HUDEP-2 (cell line): ENCODE measurements around the gene ZNF764.
"Not testable (repeated sequence)": the region's sequence is repeated elsewhere in the genome, so short reads cannot be mapped to it uniquely, and the experiment has no call there.

Source experiments
- DNase-seq, 76 experiments: peaks; one replicate each; lab custom pipeline; 2025; ENCODE audit not compliant: unreplicated experiment in 76 of 76; lab: John Stamatoyannopoulos, UW

ZNF764 gene

GRCh38 chr16:30528799-30529457 is 29.2 kb downstream of the ZNF764 start:
- DNase-seq, result peak in 6 of 76 experiments; percentile 8 to 31 (median 12)

DNA sequence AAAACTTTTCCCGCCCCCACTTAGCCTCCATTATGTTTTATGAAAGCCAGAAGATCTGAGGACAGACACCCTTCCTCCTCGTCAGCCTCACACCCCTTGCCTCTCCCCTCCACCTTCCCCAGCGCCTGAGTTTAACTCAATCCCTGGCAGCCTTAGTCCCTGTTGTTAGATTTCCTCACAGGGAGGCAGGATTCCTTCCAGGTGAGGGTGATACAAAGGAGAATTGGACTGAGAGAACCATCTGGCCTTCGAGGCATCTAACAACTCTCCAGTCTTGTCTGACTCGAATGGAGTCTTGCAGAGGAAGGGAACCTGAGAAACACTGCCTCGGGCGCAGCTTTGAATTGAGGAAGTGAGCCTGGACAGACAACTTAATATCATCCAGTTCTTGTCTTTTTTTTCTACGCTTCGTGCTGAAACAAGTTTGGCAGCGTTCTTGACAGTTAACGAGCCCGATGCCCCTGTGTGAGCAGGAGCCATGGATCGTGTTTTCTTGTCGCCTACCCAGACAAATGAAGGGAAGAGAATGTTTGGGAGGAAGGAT is 30.5 kb downstream of the ZNF764 start:
- peak in 6 of 76 experiments; percentile 20 to 61 (median 33) for DNase-seq

- peak; percentile 52 to 99 (median 98) for DNase-seq
Measured at GRCh38 chr16:30526823-30527634, 31.1 kb downstream of the ZNF764 start.

- DNase-seq, result peak in 13 of 76 experiments; percentile 20 to 67 (median 55)
Measured at GRCh38 chr16:30526137-30526822, 31.9 kb downstream of the ZNF764 start, which contains the start of gene ZNF768. TSS of gene ZNF768 (minus strand) at chr16:30526566. CDS start at chr16:30526413, 153 bp downstream.

DNA sequence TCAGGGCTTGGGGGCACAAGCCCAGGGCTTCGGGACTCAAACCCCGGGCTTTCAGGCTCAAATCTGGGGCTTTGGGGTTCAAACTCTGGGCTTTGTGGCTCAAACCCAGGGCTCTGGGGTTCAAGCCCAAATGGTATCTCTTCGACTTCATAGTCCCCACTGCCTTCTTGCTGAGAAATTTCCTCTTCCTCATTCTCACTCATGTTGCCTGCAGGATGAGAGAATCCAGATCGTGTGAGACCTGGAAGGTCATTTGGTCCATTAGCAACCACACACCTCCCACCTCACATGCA is 32.4 kb downstream of the ZNF764 start:
- no peak for DNase-seq

GRCh38 chr16:30524575-30525568 is 33.3 kb downstream of the ZNF764 start:
- no peak for DNase-seq

- DNase-seq, result no peak
Measured at GRCh38 chr16:30523768-30524574, 34.2 kb downstream of the ZNF764 start.

DNA sequence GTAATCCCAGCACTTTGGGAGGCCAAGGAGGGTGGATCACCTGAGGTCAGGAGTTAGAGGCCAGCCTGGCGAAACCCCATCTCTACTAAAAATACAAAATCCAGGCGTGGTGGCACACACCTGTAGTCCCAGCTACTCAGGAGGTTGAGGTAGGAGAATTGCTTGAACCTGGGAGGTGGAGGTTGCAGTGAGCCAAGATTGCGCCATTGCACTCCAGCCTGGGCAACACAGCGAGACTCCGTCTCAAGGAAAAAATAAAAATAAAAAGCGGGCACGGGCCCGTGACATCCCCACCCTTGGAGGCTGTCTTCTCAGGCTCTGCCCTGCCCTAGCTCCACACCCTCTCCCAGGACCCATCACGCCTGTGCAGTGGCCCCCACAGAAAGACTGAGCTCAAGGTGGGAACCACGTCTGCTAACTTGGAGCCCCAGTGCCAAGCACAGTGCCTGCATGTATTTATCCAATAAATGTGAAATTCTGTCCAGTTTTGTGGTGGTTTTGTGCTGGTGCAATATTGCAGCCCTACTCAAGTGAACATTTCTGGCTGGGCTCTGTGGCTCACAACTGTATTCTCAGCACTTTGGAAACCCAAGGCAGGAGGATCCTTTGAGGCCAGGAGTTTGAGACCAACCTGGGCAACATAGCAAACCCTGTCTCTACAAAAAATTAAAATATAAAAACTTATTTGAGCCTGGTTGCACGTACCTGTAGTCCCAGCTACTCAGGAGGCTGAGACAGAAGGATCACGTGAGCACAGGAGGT is 35.3 kb downstream of the ZNF764 start:
- DNase-seq, result not testable (repeated sequence)

GRCh38 chr16:30521873-30522641 is 36.1 kb downstream of the ZNF764 start:
- peak in 11 of 76 experiments; percentile 7 to 33 (median 15) for DNase-seq

- DNase-seq, result no peak
Measured at GRCh38 chr16:30521476-30521872, 36.7 kb downstream of the ZNF764 start.

GRCh38 chr16:30519120-30520049 is 38.8 kb downstream of the ZNF764 start:
- no peak for DNase-seq

DNA sequence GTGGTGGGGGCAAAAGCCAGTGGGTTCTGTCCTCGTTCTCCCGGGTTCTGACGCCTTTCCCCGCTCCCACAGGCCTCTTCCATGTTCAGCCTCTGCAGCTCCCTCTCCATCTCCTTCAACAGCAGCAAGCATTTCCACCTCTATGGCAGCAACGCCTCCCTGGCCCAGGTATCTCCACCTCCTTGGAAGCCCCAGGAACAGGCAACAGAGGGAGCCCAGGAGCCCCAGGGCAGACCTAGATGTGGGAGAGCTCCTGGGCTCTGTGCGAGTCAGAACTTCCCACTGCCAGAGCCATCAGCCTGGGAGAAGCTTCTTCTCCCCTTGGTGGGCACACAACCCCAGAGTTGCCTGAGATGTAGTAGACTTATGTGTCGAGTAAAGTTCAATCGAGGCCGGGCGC is 39.6 kb downstream of the ZNF764 start:
- DNase-seq, result no peak

DNA sequence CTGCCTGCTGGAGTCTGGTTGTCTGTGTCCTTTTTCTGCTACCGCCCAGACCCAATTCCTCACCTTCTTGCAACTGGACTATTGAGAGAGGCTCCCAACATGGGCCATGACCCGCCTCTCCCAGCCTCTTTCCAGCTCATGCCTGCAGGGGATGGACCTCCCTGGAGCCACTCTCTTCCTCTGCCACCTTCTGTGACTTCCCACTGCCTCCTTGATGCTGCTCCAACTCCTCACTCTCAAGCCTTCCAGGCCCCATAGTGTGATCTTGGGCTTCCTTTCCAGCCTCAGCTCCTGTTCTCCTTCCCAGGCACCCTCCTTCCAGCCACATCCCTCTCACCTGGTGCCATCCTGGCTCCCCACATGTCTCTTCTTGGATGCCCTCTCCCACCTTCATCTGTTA is 42.9 kb downstream of the ZNF764 start:
- DNase-seq, result no peak

DNA sequence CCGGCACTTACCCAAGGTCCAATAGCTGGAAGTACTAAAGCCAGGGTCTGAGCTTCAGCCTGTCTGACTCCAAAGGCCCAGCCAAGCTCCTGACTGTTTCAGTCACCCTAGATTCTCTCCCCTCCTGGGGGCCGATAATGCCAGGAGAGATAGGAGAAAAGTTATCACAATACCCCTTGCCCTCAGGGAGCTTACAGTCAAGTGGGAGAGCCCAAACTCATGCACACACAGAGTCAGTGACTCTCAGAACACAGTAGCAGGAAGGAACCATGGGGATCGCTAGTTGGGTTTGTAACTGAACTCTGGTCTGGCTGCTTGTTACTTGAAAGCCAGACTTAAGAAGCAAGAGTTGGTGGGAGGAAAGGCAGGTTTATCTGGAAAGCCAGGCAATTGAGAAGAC is 46.7 kb downstream of the ZNF764 start:
- no peak for DNase-seq

GRCh38 chr16:30510376-30510938 is 47.7 kb downstream of the ZNF764 start:
- DNase-seq, result peak in 1 of 76 experiments; percentile 11

DNA sequence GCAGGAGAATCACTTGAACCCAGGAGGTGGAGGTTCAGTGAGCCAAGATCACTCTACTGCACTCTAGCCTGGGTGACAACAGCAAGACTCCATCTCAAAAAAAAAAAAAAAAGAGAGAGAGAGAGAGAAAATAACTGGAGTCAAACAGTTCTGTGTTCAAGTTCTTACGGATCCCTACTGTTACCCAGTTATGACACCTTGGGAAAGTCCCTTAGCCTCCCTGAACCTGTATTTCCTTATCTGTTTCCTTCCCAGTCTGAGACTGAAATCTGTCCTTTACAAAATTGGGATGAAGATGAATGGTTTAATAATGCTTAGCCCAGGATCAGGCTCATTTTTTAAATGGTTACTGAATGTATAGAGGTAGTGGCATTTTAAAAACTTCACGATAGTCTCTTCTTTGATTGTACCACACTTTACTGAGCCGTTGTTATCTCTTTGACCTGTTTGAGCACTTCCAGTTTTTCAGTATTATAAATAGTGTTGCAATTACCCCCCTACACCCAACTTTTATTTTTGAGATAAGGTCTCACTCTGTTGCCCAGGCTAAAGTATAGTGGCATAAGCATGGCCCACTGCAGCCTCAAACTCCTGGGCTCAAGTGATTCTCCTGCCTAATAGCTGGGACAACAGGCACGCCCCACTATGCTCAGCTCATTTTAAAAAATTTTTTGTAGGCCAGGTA is 49.0 kb downstream of the ZNF764 start:
- DNase-seq, result peak in 2 of 76 experiments; percentile 17
